GM20000 (cell line): ENCODE data around the gene MARS1.

Experiments used
- DNase-seq: peaks from one replicate; pipeline ENCODE4 v3.0.0; 2012; ENCODE audit warnings: low spot score
- CTCF ChIP-seq: IDR thresholded peaks from 2 replicates; pipeline ENCODE4 v1.5.1; 2012; ENCODE audit warnings: mild to moderate bottlenecking, control low read depth; ENCODE audit errors: extremely low read depth, missing control alignments

The MARS1 gene

GRCh38 chr12:57474862-57475261 lies 13.0 kb upstream of the MARS1 start:
- DNase-seq: no peak
- no peak for TF ChIP-seq CTCF

- TF ChIP-seq CTCF: peak; percentile 4
- no peak for DNase-seq
Observed at GRCh38 chr12:57475271-57476161, 12.4 kb upstream of the MARS1 start.

GRCh38 chr12:57476162-57476992 lies 11.5 kb upstream of the MARS1 start:
- TF ChIP-seq CTCF: peak; percentile 68

GRCh38 chr12:57476993-57477709 lies 10.7 kb upstream of the MARS1 start:
- TF ChIP-seq CTCF: no peak
- DNase-seq: no peak

More at GRCh38 chr12:57476162-57476992, 11.5 kb upstream of the MARS1 start:
- peak; percentile 82 for DNase-seq

GRCh38 chr12:57477710-57478681 lies 9.9 kb upstream of the MARS1 start:
- no peak for TF ChIP-seq CTCF
- DNase-seq: peak; percentile 71

GRCh38 chr12:57479043-57479375 lies 8.9 kb upstream of the MARS1 start:
- no peak for TF ChIP-seq CTCF
- DNase-seq: no peak
